ENCODE data around the gene AP1G1.

Gene AP1G1

DNA sequence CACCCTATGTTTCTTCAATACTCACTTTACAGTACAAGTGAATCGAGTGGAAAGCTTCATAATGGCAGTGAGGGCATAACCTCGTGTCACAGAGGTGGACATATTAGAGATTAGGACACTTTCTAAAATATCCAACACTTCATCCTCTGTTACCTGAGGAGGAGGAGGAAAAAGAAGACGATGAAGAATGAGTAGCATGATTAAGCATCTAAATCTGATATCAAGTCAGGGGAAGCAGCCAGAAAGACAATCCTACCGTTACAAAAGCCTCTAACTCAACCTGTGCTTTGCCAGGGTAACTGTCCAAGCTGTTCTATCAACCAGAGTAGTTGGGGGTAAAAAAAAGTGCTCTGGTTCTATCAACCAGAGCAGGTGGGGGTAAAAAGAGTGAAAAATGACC is 60.4 kb downstream of the AP1G1 start:
- DNase-seq = no peak

DNA sequence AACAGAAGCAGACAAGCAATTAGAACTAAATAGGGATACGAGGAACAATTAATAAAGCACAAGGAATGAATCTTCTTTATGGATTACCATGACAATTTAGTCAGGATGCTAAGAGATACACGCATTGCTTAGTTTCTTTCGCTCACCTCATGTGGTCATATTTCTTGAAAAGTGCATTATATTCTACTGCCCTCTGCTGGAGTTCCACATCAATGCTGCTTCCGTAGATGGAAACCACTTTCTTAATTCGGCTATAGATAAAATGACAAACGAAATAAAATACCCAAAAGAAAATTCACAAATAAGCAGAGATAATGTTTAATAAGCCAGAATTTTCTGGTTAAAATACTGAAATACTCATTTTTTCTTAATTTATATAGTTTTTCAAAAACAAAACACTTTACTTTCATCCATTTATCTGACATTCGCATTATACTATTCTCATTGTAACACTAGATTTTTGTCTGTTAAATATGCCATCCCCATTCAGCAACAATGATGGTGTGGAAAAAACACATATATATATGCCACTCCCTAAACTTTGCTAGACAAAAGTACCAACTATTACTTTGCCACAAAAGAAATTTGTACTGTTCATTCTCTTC is 62.1 kb downstream of the AP1G1 start:
- peak in 1 of 2 experiments; percentile 14 for DNase-seq

DNA sequence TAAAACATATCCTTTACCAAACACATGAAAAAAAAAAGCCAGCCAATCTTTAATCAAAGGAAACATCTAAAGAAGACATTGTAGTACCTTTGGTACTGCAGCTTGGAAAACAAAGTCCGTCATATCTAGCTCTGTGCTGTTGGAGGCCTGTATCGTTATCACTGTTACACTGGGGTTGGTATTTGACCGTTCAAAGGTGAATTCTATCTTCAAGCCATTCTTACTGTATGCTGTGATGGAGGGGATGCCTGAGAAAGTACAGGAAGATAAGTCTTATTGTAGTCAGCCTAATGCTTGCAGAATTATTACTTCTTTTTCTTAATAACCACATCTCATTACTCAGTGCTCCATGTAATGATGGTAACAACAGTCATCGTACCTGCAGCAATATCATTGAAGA is 69.8 kb downstream of the AP1G1 start:
- no peak for DNase-seq

DNA sequence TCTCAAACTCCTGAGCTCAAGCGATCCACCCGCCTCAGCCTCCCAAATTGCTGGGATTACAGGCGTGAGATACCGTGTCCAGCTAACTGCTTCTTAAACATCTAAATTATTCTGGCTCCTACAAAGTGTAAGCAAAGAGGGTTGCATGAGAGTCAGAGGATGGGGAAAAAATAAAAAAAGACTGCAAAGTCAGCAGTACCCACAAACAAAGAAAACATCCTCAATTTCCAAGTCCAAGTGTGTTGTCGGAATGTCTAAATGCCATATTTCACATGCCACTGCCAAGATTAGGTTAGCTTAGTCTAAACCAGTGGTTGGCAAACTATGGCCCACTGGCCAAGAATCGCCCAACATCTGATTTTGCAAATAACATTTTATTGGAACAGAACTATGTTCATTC is 71.1 kb downstream of the AP1G1 start:
- DNase-seq = no peak

DNA sequence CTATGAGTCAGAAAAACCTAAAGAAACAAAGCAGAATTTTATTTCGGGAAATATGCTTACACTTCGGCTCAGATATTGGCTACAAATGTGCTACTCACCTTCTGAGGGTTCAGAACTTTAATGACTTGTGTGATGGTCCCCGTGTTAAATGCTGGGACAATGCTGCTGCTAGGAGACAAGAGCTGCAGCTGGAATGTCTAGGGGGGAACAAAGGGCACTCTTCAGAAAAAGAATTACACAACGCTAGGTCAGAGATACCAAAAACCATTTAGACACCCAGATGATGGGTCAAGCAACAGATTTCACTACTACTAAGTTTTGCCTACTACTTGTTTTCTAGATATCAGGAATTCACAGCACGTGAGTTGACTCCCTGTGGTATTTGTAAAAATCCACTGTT is 74.1 kb downstream of the AP1G1 start:
- no peak for DNase-seq

DNA sequence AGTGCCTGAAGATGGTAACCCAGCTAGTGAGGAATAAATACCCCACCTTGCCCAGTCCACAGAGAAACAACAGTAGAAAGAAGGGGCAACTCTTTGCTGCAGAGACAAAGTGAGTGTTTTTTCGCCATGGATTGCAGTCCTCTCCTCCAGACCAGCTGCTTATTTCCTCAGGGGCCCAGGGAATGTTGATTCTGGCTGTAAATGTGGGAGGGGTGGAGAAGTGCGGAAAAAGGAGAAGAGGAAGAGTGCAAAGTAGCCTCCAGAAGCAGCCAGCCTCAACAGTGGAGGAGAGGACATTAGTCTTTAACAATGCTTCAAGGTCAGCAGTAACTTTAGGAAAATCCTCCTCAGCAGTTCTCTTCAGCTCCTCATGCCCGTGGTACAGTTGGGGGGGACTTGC is 76.0 kb downstream of the AP1G1 start:
- DNase-seq = no peak

DNA sequence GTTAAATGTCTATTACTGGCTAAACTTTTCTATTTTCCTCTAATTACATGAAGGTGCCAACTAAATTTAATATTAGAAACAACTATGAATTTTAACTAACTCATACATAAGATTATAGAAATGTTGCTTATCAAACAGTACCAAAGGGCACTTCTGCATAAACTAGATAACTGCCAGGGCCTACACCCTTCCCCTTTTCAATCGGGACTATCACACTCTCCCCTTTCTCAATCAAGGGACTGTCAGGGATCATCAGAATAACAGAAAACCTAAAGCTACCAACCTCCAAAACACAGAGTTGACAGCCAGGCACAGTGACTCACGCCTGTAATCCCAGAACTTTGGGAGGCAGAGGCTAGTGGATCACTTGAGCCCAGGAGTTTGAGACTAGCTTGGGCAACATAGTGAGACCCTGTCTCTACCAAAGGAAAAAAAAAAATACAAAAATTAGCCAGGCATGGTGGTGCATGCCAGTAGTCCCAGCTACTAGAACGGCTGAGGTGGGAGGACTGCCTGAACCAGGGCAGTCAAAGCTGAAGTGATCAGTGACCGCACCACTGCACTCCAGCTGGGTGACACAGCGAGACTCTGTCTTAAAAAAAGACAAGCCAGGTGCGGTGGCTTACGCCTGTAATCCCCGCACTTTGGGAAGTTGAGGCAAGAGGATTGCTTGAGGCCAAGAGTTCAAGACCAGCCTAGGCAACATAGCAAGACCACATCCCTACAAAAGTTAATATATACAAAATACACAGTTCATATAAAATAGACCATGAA is 80.9 kb downstream of the AP1G1 start:
- no peak for DNase-seq

DNA sequence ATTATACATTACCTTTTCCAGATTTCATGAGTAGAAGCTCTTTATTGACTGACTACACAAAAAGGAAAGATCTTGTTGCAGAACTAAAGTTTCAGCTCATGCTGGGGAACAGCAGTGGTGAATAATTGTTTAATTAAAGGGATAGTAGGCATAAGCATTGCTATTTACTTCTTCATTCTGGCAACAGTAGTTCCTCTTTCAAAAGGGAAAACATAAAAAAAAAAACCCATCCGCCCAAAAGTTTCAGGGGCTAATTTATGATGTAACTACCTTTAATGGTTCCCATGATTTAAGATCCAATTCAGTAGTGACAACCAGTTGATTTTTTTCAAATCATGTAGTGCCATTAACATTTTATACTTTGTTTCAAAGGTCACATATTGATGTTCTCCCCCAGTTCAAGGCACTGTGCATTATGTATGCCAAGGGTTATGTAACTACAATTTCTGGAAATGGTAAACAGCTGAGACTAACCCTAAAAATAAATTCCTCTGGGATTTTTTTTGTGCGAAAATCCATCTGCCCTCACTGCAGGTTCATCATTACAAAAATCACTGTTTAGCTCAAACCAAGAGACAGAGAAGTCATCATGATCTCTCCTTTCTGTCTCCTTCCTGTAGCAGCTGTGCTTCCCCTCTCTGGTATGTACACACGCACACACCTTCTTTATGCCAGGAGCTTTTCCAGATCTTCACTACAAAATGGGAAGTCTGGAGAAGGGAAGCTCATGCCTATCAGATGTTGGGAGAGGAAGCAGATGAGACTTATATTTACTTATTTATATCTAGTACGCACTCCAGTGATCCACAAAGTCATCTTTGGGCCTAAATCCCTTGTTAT is 81.9 kb downstream of the AP1G1 start:
- DNase-seq = no peak

DNA sequence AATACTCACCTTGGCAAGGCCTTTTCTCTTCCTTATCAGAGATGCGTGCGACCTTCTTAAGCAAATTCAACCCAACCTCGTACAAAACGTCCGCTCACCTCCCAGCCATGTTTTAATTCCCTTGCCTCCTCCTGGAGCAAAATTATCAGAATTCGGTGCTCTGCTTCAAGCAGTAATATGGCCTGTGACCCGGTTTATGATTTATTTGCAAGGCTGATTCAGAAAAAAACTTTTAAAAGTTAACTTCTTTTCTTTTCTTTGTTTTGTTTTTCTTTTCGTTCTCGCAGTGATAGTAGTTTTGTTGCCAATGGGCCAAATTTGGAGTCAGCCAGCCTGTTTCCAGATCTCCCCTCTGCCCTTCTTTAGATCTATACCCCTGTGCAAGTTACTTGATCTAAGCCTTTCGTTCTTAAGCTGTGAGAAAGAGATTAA is 84.3 kb downstream of the AP1G1 start, which contains the start of gene PHLPP2:
Gene PHLPP2 (minus strand): TSS at position 382 of the 432 bp plus-strand sequence. CDS start 9,906 bp downstream, outside the sequence.
- no peak for DNase-seq

DNA sequence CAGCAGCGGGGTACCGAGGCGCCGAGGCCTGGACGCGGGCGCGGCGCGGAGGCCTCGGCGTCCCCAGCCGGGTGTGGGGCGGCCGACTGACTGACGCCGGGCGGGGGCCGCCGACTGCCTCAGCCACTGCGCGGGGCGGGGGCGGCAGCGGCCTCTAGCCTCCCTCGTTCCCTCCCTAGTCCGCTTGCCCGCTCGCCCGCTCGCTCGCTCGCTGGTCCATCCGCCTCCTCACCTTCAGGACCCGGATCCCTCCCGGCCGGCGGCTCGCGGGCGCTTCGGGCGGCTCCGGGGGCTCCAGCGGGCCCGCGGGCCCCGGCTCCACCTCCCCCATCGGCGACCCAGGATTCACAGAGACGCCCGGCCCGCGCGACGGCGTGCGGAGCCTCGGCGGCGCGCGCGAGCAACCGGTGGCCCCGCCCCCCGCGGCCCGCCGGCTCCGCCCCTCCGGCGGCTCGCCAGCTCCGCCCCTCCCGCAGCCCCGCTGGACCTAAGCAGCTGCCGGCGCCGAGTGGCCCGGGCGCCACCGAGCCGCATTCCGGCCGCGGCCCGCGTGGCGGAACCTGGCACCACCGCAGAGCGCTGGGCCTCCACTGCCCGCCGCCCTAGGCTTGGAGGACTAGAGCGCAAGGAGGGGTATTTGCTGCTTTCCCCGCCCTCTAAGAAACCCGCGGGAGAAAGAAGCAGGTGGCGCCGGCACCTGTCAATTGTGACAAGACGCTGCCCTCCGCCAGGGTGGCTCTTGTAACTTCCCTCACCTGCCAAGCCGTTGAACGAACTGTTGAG is 84.9 kb downstream of the AP1G1 start:
- DNase-seq = peak; percentile 18 to 68

DNA sequence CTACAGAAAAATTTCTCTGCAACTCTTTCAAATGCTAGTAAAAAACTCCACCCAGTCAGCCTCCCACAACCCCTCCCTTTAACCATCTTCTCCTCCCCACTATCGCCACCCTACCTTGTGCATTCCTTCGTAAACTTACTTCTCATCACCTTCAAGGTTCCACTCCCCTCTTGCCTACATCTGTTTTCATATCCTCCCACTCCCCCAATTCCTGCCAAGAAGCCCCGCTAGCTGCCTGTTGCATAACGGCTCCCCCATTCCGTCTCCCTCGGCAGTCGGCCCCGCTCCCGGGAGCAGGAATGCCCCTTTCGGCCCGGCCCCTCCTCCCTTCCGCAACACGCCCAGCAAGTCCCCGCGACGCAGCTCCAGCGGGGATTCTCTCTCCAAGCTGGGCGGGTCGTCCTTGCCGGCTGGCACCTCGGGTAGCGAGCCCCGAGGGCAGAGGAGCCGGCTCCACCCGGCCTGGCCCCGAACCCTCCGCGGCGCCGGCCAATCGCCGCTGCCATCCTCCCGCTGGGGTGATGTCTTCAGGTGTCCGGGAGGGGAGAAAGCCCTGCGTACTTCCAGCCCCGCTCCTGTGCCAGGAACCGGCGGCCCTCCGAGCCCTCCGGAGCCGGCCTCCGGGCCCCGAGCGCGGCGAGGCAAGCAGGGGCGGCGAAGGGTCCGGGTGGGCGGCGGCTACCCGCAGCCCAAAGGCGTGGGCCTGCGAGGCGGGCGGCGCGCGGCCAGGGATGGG is 85.7 kb downstream of the AP1G1 start:
- DNase-seq = peak in 1 of 2 experiments; percentile 39

DNA sequence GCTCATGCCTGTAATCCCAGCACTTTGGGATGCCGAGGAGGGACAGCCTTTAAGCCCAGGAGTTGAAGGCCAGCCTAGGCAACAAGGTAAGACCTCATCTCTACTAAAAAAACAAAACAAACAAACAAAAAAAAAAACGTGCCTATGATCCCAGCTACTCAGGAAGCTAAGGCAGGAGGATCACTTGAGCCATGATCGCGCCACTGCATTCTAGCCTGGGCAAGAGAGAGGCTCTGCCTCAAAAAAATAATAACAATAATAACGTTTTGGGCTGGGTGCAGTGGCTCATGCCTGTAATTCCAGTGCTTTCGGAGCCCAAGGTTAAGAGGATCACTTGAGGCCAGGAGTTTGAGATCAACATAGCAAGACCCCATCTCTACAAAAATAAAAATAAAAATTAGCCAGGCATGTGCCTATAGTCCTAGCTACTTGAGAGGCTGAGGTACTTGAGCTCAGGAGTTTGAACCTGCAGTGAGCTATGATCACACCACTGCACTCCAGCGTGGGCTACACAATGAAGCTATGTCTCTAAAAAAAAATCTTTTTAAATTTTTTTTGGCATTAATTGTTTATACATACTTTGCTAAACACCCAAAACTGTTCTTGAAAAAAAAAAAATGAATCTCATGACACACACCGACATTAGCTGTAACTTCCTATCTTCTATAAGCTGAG is 87.4 kb downstream of the AP1G1 start:
- no peak for DNase-seq

DNA sequence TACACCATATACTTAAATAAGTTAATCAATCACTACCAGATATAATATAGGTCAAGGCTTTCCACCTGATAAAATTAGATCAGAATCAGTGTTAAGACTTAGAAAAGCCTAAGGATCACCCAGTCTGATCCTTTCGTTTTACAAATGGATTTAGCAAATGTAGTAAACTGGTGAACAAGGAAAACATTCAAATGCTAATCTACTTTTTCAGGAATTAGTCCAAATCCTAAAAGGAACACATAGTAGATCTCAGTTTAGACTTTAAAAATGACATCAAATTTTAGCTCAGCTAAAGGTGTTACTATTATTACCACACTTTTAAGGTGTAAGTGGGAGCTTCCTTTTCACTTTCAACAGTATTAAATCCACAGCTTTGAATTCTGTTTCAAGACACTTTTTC is 96.1 kb downstream of the AP1G1 start:
- DNase-seq = no peak

DNA sequence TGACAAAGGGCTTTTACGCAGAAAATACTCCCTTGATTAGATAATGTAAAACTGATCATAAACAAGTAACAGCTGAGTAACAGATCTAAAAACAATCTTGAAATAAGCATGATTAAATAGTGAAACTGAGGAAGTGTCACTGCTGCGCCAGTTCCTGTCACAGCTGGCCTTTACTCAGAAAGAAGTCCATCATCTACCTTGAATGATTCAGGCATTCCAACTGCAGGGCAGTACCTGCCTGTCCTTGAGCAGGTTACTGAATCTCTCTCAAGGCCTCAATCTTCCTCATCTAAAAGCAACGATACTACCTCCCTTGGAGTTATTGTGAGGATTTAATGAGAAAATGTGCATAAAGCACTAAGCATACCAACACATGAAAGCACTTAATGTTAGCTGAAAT is 96.8 kb downstream of the AP1G1 start:
- DNase-seq = no peak

DNA sequence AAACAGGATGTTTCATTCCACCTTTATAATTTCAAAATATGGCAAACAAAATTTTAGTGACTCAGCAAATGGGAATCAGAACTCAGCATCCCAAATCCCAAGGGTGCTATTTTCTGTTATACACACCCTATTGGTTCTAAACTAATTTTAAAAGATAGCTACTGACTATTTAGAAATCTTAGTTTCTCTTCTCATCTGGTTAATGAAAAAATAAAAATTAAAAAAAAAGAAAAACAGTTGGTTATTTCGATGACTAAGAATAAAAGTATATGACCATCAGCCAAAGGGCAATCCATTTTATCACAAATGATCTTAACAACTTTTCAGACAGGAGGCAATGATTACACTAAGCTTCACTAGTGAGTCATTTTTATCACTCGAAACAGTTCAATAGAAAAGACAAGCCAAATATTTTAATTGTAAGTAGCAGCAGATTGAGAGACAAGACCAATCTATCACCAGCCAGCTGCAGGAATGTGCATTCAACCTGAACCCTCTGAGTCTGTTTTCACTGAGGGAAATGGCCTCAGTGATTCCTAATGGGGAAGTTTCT is 99.3 kb downstream of the AP1G1 start:
- peak in 1 of 2 experiments; percentile 5 for DNase-seq

DNA sequence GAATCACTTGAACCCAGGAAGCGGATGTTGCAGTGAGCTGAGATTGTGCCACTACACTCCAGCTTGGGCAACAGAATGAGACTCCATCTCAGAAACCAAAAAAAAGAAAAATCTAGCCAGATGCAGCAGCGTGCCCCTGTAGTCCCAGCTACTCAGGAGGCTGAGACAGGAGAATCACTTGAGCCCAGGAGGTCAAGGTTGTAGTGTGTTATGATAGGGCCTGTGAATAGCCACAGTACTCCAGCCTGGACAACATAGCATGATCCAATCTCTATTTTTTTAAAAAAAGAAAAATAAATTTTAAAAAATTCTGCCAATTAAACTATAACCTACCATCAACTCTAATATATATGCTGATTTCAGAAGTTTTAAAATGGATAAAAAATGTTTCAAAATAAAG is 99.9 kb downstream of the AP1G1 start:
- no peak for DNase-seq

DNA sequence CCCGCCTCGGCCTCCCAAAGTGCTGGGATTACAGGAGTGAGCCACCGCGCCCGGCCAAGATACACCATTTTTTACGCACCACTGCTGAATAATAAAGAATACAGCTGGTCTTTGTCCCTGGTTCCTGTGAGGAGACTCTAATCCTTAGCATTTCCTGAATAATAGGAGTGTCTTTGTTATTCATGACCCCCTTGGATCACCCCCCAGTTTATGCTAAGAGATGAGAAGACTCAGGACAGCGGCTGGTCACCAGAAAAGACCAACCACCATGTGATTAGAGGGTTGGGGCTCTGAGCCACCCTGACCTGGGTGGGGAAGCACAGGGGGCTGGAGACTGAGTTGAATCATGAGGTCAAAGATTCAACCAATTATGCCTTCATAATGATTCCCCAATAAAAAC is 101.4 kb downstream of the AP1G1 start:
- DNase-seq = no peak

DNA sequence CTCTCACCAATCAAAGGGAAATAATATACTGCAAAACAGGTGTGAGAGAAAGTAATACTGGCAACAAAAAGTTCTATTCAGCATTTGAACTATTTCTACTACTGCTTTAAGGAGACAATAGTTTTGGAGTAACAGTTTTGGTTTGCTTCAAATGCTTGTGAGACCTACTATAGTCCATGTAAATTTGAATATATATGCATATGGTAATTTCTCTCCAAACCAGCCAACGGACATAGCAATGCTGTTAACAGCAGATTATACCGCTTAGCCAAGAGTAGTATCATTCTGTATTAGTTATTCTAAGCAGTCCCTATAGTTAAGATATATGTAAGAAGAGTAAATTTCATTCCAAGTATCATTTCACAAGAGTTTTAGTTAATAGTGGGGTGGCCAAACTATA is 102.6 kb downstream of the AP1G1 start:
- no peak for DNase-seq

DNA sequence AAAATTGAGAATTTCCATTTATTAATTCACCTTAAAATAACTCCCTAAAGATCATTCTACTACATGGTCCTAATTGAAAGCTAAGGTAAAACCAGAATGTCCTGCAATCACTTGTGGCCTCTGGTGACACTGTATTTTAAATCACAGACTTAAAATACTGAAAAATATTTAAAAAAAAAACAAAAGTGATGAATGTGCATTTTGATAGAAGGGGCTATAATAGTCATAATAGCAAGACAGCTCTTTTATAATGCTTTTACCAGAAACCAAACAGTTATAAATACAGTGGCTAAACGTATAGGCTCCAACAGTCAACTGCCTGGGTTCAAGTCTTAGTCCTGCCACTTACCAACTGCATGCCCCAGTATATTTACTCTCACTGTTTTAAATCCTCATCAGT is 105.3 kb downstream of the AP1G1 start:
- DNase-seq = no peak

DNA sequence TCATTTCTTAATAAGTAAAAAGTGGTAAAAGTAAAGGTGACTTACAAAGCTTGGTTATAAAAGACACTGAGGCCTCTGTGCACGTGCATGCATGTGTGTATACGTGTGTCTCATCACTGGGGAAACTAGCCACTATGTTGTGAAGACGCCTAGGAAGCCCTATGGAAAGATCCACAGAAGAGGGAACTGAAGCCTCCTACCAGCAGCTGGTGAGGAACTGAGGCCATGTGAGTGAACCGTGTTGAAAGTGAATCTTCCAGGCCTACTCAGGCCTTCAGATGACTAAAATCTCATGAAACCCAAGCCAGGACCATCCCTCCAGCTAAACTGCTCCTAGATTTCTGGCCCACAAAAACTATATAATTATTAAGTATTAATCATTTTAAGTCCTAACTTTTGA is 107.8 kb downstream of the AP1G1 start:
- DNase-seq = no peak

DNA sequence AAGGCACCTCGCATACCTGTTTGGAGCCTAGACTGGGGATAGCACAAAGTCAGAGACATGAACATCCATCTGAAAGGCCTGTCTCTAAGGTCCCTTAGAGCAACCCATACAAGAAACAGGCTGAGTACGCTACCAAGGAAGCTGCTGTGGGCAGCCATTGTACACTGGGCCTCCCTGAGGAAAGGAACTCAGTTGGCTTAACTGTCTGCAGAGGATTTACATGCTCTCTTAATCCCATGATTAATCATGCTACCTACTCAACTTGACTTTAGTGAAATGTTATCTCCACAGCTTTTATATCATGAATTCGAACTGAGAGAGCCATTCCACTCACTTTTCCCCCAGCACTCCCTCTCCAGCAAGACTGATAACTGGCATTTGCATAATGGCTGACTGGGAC is 110.1 kb downstream of the AP1G1 start:
- DNase-seq = no peak

Data from NCI-H446 (cell line).